Small intestine (tissue), 7 donors: ENCODE measurements around the gene DAPK3. TPM values are rescaled to one million over a fixed set of nuclear protein-coding genes. Genes with fewer than 3 reads are reported as not detected.

ENCODE experiments used
- DNase-seq, 2 donors: peaks; one replicate each; pipeline versions ENCODE4 v3.0.0 to v3.0.0-alpha.2; 2013
- FAIRE-seq: peaks from 2 replicates; lab custom pipeline; 2012; peaks lifted over from hg19 to GRCh38; lab: Jason Lieb, UNC
- H3K27ac ChIP-seq, 3 donors: one replicate each; pipeline ENCODE4 v1.5.1; 2013; ENCODE audit warnings: low read length in 2 of 3, mild to moderate bottlenecking in 2 of 3, control low read depth in 1 of 3, inconsistent platforms in 1 of 3, low read depth in 1 of 3, moderate library complexity in 1 of 3
- H3K27me3 ChIP-seq, 3 donors: one replicate each; pipeline ENCODE4 v1.6.1; 2013; ENCODE audit warnings: low read length in 3 of 3, inconsistent platforms in 1 of 3; ENCODE audit not compliant: control insufficient read depth in 3 of 3, insufficient read depth in 3 of 3
- H3K36me3 ChIP-seq, 3 donors: one replicate each; pipeline ENCODE4 v1.6.1; 2013; ENCODE audit warnings: low read length in 3 of 3, inconsistent platforms in 1 of 3, low read depth in 1 of 3, mild to moderate bottlenecking in 1 of 3, moderate library complexity in 1 of 3; ENCODE audit not compliant: control insufficient read depth in 3 of 3, insufficient read depth in 2 of 3
- H3K4me1 ChIP-seq, 3 donors: one replicate each; pipeline ENCODE4 v1.6.1; 2013; ENCODE audit warnings: low read length in 2 of 3, inconsistent platforms in 1 of 3, low read depth in 1 of 3, mild to moderate bottlenecking in 1 of 3, moderate library complexity in 1 of 3; ENCODE audit not compliant: control insufficient read depth in 3 of 3, insufficient read depth in 2 of 3
- H3K4me3 ChIP-seq, 3 donors: one replicate each; pipeline ENCODE4 v1.5.1; 2013; ENCODE audit warnings: low read length in 3 of 3, control low read depth in 1 of 3, inconsistent platforms in 1 of 3, low read depth in 1 of 3, mild to moderate bottlenecking in 1 of 3, moderate library complexity in 1 of 3
- H3K9me3 ChIP-seq, 2 donors: one replicate each; pipeline ENCODE4 v1.6.1; 2013; ENCODE audit warnings: low read depth in 1 of 2, low read length in 1 of 2; ENCODE audit not compliant: control insufficient read depth in 2 of 2, insufficient read depth in 1 of 2
- WGBS, 3 donors: extraction: QIAGEN DNeasy Blood & Tissue Kit; methylation state at CpG; one replicate each; pipeline ENCODE4 v1.1.7; 2013; 5-methylcytosine and 5-hydroxymethylcytosine counted together
- polyA plus RNA-seq, 4 donors: library from polyadenylated mRNA; stranded (reverse) in 3 of 4; unstranded in 1 of 4; fragments of 200-250 nt in 3 of 4; fragments of 120-200 nt in 1 of 4; gene quantifications; one replicate each; pipeline versions ENCODE4 v1.2.1 to v1.2.3, GENCODE V29; 2013
- donor health status: healthy with polysubstance abuse.
- donor health status: control.
- donor health status: control.
- donor health status: Bipolar disorder and iron deficiency.
- donor health status: healthy.

Gene DAPK3
- polyA plus RNA-seq, 4 donors: 41.7 to 72.4 (median 60.5) TPM

DNA sequence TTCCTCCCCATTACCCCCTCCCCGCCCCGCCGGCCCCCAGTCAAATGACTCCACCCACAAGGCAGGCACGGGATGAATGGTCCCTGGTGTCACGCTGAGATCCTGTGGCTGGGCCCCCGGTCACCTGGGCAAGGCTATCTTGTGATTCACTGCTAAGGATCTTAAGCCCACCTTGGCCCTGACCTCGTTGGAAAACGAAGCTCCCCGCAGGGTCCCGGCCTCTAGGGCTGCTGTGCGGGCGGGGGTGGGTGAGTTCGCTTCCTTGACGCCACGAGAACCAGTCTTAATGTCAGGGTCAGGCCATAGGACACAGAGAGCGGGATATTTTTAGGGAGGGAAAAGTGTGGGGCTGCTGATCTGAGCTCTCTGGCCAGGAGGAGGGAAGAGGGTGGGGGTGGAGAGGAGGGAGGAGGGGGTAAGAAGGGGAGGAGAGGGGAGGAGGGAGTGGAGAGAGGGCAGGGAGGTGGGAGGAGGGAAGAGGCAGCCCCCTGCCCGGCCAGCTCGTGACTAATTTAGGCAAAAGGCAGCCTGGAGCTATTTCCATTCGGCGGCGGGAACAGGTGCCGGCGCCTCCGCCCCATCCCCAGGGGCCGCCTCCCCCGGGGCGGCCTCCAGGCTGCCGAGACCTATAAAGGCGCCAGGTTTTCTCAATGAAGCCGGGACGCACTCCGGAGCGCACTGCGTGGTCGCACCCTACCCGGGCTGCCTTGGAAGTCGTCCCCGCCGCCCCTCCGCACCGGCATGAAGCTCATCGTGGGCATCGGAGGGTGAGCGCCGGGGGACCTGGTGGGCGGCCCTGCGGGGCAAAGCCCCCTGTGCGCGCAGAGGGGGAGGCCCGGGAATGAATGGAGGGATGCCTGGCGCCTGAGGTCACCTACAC lies 37.7 kb downstream of the DAPK3 start, which contains the start of gene NMRK2:
TSS of gene NMRK2 (plus strand) at position 139 of the 880 bp plus-strand sequence. CDS start at position 742, 603 bp downstream.
- H3K4me3 ChIP-seq: no peak within 1 kb of the TSS
- no peak for FAIRE-seq
- no peak within 1 kb of the TSS for H3K27ac ChIP-seq
- DNase-seq: peak in 1 of 2 donors; percentile 21
- H3K4me1 ChIP-seq: no peaks in the 10 kb centered on the region
- no peaks in the 10 kb centered on the region for H3K36me3 ChIP-seq
- WGBS, 3 donors: 3 to 10% (median 8%) methylated on average over 47 to 51 of the region's 51 CpGs
- no peaks in the 10 kb centered on the region for H3K9me3 ChIP-seq
- peaks cover 0 to 35% (median 0%) of the 10 kb centered on the region in 3 donors for H3K27me3 ChIP-seq

DNA sequence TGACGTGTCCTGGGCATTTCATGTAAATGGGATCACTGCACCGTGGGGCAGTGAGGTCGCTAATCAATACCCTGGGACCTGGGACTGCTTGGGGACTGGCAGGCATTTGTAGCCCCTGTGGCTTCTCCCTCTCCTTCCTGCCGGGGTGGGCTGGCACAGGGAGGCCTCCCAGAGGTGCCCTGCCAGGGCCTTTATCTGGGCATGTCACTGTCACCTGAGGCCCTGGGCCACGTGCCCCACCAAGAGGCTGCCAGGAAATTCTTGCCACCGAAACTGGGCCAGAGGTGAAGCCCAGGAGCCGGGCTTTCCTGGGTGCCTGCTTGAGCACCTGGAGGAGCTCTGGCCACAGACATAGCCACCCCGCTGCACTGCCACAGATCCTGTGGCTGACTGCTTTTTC lies 39.9 kb downstream of the DAPK3 start:
- FAIRE-seq (no peak), DNase-seq (no peak)
- H3K27me3 ChIP-seq: peaks cover 0 to 35% (median 0%) of the 10 kb centered on the region in 3 donors
- H3K4me1 ChIP-seq: no peaks in the 10 kb centered on the region
- 37 to 60% (median 42%) methylated on average over 7 to 8 of the region's 8 CpGs for WGBS, 3 donors
- H3K36me3 ChIP-seq: no peaks in the 10 kb centered on the region
- no peaks in the 10 kb centered on the region for H3K9me3 ChIP-seq
- no peak overlapping the region for H3K4me3 ChIP-seq
- no peak overlapping the region for H3K27ac ChIP-seq

DNA sequence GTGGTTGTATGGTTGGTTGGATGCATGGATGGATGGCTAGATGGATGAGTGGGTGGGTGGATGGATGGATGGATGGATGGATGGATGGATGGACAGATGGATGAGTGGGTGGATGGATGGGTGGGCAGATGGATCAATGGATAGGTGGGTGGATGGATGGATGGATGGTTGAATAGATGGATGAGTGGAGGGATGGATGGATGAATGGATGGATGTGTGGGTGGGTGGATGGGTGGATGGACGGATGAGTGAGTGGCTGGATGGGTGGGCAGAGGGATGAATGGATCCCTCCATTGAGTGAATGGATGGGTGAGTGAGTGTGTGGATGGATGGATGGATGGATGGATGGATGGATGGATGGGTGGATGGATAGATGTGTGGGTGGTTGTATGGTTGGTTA lies 47.0 kb downstream of the DAPK3 start:
- WGBS, 3 donors: 88 to 95% (median 88%) methylated on average over 1 of the region's 1 CpG
- no peak for FAIRE-seq

DNA sequence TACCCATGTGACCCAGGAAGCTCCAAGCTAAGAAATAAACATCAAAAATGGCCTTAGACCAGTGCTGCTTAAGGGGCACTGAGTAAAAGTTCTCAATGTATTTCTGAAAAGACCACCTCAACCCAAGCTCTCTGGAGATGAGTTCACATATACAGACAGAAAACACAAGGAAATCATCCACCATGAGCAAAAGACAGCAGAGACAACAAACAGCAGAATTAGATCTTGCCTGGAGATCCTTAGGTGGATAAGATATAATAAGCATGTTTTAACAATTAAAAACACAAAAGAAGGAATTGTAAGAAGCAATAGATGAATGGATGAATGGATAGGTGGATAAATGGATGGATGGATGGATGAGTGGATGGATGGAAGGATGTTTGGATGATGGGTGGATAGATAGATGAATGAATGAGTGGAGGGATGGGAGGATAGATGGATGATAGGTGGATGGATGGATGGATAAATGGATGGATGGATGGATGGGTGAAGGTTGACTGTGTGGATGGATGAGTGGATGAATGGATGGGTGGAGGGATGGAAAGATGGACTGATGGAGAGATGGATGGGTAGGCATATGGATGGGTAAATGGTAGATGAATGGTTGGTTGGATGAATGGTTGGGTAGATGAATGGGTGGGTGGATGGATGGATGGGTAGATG lies 47.7 kb downstream of the DAPK3 start:
- H3K4me1 ChIP-seq: no peaks in the 10 kb centered on the region
- FAIRE-seq: no peak
- no peak for DNase-seq
- no peak overlapping the region for H3K27ac ChIP-seq
- H3K36me3 ChIP-seq: no peaks in the 10 kb centered on the region
- no peak overlapping the region for H3K4me3 ChIP-seq
- peaks cover 0 to 5% (median 0%) of the 10 kb centered on the region in 3 donors for H3K27me3 ChIP-seq
- peaks cover 0 to 6% of the 10 kb centered on the region in 2 donors for H3K9me3 ChIP-seq

More for the DNA sequence above, 47.0 kb downstream of the DAPK3 start:
- Histone ChIP-seq H3K27ac (no peak overlapping the region), H3K4me3 (no peak overlapping the region), H3K4me1 (no peaks in the 10 kb centered on the region), H3K27me3 (peaks cover 0 to 5% (median 0%) of the 10 kb centered on the region in 3 donors), H3K36me3 (no peaks in the 10 kb centered on the region), H3K9me3 (peaks cover 0 to 6% of the 10 kb centered on the region in 2 donors)
- DNase-seq: no peak

DNA sequence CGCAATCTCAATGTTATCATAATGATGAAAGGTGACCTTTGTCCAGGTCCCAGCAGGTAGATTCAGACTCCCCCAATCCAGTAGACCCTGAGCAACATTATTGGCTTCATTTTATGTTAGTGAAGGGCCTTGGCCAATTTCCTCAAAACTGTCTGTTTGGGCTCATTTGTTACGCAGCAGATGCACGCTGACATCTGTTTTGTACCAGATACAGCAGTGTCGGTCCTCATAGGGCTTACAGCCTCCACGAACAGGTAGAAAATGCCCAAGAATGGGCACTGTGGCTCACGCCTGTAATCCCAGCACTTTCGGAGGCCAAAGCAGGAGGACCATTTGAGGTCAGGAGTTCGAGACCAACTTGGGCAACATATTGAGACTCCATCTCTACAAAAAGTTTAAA lies 51.1 kb downstream of the DAPK3 start:
- no peak overlapping the region for H3K27ac ChIP-seq
- peaks cover 0 to 6% of the 10 kb centered on the region in 2 donors for H3K9me3 ChIP-seq
- no peak overlapping the region for H3K4me3 ChIP-seq
- peaks cover 0 to 5% (median 0%) of the 10 kb centered on the region in 3 donors for H3K27me3 ChIP-seq
- no peaks in the 10 kb centered on the region for H3K4me1 ChIP-seq
- no peaks in the 10 kb centered on the region for H3K36me3 ChIP-seq
- FAIRE-seq: no peak
- 92 to 96% (median 95%) methylated on average over 8 of the region's 8 CpGs for WGBS, 3 donors
- no peak for DNase-seq

DNA sequence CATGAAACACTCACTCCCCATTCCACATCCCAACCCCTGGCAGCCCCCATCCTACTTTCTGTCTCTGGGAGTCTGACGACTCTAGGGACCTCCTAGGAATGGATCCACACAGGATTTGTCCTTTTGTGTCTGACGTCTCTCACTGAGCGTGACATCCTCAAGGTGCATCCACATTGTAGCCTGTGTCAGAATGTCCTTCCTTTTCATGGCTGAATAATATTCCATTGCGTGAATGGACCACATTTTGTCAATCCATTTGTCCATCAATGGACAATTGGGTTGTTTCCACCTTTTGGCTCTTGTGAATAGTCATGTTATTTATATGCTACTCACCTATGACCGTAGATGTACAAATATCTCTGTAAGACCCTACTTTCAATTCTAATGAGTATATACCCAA lies 54.9 kb downstream of the DAPK3 start:
- DNase-seq: no peak
- Histone ChIP-seq H3K9me3 (peaks cover 0 to 6% of the 10 kb centered on the region in 2 donors), H3K36me3 (no peaks in the 10 kb centered on the region), H3K27me3 (peaks cover 0 to 5% (median 0%) of the 10 kb centered on the region in 3 donors), H3K27ac (no peak overlapping the region), H3K4me1 (no peaks in the 10 kb centered on the region), H3K4me3 (no peak overlapping the region)
- WGBS, 3 donors: 91 to 93% (median 93%) methylated on average over 5 of the region's 5 CpGs
- no peak for FAIRE-seq

DNA sequence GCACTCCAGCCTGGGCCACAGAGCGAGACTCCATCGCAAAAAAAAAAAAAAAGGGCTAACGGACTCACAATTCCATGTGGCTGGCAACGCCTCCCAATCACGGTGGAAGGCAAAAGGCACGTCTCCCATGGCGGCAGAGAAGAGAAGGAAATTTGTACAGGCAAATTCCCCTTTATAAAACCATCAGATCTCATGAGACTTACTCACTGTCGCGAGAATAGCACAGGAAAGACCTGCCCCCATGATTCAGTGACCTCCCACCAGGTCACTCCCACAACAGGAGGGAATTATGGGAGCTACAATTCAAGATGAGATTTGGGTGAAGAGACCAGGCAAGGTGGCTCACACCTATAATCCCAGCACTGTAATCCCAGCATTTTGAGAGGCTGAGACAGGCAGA lies 56.7 kb downstream of the DAPK3 start:
- no peak for DNase-seq
- no peak for FAIRE-seq
- H3K36me3 ChIP-seq: no peaks in the 10 kb centered on the region
- H3K27me3 ChIP-seq: no peaks in the 10 kb centered on the region
- H3K27ac ChIP-seq: no peak overlapping the region
- WGBS, 3 donors: 76 to 79% (median 79%) methylated on average over 8 to 9 of the region's 9 CpGs
- H3K4me3 ChIP-seq: no peak overlapping the region
- H3K9me3 ChIP-seq: peaks cover 3 to 10% of the 10 kb centered on the region in 2 donors
- no peaks in the 10 kb centered on the region for H3K4me1 ChIP-seq

DNA sequence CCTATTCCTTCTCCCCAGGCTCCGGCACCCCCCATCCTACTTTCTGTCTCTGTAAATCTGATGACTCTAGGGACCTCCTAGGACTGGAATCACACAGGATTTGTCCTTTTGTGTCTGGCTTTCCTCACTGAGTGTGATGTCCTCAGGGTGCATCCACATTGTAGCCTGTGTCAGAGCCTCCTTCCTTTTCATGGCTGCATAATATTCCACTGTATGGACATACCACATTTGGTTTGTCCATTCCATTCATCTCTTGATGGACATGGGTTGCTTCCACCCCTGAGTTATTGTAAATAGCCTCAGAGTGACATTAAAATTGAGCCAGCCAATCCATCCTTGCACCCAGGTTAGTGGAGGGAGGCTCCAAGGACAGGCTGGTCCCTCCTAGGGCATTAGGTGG lies 60.8 kb downstream of the DAPK3 start:
- H3K36me3 ChIP-seq: no peaks in the 10 kb centered on the region
- no peak overlapping the region for H3K4me3 ChIP-seq
- H3K27ac ChIP-seq: no peak overlapping the region
- 100% methylated on average over 1 of the region's 1 CpG for WGBS, 3 donors
- no peaks in the 10 kb centered on the region for H3K4me1 ChIP-seq
- DNase-seq (no peak), FAIRE-seq (no peak)
- H3K27me3 ChIP-seq: no peaks in the 10 kb centered on the region
- H3K9me3 ChIP-seq: peaks cover 3 to 10% of the 10 kb centered on the region in 2 donors
